ENCODE data around the gene MXRA7. TPM values are rescaled to one million over a fixed set of nuclear protein-coding genes. Genes with fewer than 3 reads are reported as not detected.

Gene MXRA7
- polyA plus RNA-seq, 4 donors = 93.8 to 121 (median 112) TPM

- no peak for DNase-seq (ENCODE audit: low read depth in 4 of 4, low spot score in 3 of 4)
Observed at GRCh38 chr17:76697702-76698465, 12.9 kb downstream of the MXRA7 start.

DNA sequence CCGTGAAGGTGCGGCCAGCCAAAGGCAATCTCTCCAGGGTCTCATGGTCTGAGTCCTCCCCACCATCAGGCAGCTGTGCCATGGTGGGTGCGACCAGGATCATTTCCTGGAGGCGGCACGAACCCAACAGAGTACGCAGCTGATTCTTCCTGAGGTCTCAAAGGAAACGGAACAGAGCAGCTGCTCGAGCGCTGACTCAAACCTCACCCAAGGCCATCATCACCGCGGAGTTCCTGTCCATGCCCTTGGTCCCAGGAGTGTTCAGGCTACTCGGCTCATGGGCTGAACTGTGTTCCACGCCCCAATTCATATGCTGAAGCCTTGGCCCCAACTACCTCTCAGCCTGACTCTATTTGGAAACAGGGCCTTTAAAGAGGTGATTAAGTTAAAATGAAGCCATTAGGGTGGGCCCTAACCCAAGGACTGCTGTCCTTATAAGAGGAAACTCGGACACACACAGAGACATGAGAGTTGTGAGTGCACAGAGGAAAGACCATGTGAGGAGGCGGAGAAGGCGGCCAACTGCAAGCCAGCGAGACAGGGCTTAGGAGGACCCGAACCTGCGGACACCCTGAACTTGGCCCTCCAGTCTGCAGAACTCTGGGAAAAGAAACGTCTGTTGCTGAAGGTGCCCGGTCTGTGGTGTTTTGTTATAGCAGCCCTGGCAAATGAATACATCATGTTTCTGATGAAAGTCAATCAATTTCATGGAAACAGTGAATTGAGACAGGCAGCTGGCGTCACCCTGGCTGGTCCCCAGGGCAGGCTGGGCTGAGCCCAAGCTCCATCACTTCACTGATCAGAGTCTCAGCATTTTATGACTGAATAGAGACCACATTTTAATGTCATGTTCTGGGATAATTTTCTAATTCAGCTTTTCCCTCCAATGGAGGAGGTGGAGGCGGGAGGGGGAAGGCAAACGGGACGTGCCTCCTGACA lies 13.7 kb downstream of the MXRA7 start:
- DNase-seq (ENCODE audit: low read depth in 4 of 4, low spot score in 3 of 4) = no peak

DNA sequence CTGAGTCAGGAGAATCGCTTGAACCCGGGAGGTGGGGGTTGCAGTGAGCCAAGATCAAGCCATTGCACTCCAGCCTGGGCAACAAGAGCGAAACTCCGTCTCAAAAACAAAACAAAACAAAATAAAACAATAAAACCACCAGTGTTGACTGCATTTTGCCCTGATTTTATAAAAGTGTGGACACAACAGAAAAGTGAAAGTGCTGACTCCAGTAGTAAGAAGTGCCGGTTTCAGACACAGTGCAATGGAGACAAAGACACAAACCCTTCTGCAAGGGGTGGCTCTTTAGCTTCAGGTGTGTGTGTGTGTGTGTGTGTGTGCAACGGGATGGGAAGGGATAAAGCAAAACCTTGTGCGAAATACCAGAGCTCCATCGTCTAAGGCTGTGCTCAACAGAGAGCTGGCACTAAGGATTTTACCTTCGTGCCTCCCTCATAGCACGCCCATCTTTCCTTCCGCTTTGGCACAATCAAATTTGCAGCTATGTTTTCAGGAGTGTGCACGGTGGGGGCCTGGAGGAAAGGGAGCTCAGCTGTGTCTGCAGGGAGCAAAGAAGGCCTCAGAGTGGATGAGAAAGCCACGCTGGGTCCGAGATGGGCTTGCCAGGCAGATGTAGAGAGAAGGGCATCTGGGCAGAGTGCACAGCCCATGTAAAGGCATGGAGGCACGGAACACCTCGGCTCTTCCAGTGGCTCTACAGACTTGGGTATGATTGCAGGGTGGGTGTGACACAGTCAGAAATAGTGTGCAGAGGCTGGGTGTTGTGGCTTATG lies 15.5 kb downstream of the MXRA7 start:
- DNase-seq (ENCODE audit: low read depth in 4 of 4, low spot score in 3 of 4) = no peak

DNA sequence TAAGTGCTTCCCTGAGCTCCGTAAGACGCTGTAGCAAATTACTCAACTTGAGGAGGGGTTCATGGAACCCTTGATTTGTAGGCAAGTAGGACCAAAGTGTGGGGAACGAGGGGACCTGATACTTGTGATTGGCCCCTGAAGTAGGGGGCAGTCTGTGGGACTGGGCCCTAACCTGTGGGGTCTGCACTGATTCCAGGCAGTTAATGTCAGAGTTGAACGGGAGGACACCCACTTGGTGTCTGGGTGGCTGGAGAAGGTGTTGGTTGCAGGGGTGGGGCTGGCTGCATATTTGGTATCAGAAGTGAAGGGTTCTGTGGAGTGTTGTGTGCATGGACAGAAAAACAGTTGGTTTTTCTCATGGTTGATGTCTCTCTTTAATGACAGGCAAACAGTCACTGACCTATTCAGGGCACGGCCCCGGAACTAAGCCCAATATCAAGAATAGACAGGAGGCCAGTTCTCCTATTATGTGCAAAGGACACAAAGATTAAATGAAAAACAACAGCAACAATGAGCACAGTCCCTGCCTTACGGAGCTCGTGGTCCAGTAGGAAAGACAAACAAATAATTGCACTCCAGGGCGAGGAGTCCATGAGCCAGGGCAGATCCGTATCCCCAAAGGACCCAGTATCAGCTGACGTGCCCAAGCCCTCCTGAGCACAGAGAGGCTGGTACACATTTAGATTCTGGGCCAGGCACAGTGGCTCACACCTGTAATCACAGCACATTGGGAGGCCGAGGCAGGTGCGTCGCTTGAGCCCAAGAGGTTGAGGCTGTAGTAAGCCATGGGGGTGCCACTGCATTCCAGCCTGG lies 19.2 kb downstream of the MXRA7 start:
- DNase-seq (ENCODE audit: low read depth in 4 of 4, low spot score in 3 of 4) = no peak

DNA sequence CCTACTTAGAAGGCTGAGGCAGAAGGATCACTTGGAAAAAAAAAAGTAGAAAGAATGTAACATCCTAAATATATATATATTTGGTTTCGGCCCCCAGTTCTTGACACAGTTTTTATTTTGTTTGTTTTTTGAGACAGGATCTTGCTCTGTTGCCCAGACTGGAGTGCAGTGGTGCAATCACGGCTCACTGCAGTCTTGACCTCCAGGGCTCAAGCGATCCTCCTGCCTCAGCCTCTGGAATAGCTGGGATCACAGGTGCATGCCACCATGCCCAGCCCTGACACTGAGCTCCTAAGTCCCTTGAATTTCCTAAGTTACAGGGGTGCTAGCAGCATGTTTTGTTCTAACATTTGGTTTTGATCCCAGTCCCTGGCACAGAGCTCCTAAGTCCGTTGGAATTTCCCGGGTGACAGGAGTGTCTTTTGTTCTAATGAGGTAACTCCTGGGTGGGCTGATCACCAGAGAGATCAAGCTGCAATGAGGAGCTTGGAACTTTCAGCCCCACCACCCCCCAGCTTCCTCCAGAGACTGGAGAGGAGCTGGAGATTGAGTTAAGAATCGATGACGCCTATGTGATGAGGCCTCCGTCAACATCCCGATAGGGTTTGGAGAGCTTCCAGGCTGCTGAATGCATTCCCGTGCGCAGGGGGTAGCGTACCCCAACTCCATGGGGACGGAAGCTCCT lies 20.0 kb downstream of the MXRA7 start:
- DNase-seq (ENCODE audit: low read depth in 4 of 4, low spot score in 3 of 4) = no peak

- no peak for DNase-seq (ENCODE audit: low read depth in 4 of 4, low spot score in 3 of 4)
Observed at GRCh38 chr17:76689859-76690258, 20.9 kb downstream of the MXRA7 start.

DNA sequence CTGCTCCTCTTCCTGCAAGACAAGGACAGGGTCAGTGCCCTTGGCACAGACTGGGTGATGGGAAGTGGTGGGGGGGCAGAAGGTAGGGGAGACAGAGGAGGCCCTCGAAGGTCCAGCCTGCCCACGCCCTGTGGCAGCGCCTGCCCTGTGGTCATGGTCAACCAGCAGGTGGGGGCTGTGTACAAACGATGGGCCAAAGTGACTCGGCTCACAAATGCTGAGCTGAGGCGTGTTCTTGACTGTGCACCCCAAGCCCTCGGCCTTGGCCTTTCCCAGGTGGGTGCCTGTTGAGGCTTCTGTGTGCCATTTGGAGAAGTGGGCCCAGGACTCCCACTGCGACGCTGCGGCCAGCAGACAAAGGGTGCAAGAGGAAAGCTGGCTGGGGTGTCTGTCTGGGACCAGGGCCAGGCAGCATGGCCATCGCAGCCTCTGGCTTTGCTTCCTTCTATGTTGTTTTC lies 22.6 kb downstream of the MXRA7 start:
- DNase-seq (ENCODE audit: low read depth in 4 of 4, low spot score in 3 of 4) = no peak

DNA sequence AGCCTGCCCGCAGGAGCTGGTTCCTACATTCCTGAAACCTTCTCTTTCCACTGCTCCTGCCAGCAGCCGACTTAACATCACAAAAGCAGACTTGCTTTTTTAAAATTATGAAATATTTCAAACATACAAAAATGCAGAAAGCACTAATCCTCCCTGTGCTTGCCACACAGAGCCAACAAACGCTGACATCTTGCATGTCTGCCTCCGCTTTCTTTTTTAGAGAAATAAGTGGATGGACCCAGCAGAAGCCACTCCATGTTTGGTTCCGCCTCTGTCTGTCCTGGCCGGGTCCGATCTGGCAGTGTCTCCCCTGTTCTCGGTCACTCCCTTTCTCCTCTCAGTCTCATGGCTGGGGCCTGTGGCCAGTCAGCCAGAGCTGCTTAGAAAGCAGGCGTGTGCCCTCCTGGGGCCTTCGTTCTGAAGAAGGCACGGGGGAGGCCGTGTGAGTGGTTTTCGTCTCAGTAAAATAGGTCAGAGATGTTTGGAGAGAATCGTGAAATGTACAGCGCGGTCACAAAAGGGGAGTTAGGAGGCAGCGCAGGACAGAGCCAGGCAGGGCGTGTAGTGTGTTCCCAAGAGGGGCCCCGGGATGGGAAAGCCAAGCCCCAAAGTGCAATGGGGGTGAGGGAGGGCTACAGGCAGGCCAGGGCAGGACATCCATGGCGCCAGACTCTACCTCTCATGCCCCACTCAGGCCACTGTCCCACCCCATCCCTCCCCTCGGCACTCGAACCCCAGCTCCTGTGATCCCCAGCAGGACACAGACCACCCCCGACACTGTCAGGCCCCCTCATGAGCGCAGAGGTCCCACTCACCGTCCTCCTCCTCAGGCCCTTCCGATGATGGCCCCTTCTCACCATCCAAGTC lies 23.2 kb downstream of the MXRA7 start:
- DNase-seq (ENCODE audit: low read depth in 4 of 4, low spot score in 3 of 4) = no peak

- DNase-seq (ENCODE audit: low read depth in 4 of 4, low spot score in 3 of 4) = peak in 1 of 4 donors; percentile 75
Observed at GRCh38 chr17:76686538-76687297, 24.0 kb downstream of the MXRA7 start.

DNA sequence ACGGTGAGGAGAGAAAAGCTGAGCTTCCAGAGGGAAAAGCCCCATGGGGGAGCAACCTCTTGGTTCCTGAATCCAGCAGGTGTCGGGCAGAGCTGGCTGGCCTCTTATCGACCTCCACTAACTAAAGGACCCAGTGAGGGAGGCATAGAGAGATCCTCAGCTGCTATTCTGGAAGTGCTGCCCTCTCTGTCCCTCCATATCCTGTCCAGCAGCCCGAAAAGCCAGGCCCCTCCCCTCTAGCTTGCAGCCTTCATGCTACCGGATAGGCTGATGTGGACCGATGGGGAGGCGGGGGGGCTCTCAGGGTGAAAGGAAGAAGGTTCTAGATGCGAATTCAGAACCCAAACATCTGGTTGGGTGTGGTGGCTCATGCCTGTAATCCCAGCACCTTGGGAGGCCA lies 24.9 kb downstream of the MXRA7 start:
- no peak for DNase-seq (ENCODE audit: low read depth in 4 of 4, low spot score in 3 of 4)

GRCh38 chr17:76685366-76685765 lies 25.4 kb downstream of the MXRA7 start:
- no peak for DNase-seq (ENCODE audit: low read depth in 4 of 4, low spot score in 3 of 4)

- no peak for DNase-seq (ENCODE audit: low read depth in 4 of 4, low spot score in 3 of 4)
Observed at GRCh38 chr17:76684756-76685155, 26.0 kb downstream of the MXRA7 start.

DNA sequence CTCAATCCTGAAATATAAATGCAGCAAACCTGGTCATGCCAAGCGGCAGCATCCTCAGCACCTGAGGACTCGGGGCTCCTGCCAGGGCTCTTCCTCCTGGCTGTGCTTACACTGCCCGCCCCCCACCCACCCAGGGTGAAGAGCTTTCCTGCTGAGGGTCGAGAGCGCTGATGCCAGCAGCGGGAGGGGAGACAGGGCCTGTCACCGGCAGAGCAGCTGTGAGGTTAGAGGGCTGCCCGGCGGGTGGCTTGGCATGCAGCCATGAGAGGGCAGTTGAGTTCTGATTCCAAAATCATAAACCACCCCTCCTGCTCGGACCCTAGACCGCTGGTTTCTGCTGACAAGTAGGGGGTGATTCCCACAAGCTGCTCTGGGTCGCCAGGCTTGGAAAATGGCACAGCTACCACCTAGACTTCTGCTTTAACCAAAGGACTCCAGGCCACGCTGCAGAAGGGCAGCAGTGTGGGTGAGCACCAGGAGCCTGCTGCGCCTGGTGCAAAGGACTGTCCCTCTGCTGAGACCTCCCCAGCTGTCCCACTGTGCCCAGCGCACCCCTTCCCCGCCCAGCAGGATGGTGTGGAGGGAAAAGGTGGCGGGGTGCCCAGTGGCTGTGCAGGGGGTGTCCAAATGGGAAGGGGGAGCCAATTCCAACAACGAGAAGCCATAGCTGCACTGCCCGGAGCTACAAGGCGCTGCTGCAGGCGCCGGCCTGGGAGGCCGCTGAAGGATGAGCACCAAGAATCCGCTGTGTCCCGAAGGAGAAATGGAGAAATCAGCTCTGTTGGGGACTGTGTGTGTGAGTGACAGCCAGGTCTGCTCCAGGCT lies 26.6 kb downstream of the MXRA7 start:
- no peak for DNase-seq (ENCODE audit: low read depth in 4 of 4, low spot score in 3 of 4)

DNA sequence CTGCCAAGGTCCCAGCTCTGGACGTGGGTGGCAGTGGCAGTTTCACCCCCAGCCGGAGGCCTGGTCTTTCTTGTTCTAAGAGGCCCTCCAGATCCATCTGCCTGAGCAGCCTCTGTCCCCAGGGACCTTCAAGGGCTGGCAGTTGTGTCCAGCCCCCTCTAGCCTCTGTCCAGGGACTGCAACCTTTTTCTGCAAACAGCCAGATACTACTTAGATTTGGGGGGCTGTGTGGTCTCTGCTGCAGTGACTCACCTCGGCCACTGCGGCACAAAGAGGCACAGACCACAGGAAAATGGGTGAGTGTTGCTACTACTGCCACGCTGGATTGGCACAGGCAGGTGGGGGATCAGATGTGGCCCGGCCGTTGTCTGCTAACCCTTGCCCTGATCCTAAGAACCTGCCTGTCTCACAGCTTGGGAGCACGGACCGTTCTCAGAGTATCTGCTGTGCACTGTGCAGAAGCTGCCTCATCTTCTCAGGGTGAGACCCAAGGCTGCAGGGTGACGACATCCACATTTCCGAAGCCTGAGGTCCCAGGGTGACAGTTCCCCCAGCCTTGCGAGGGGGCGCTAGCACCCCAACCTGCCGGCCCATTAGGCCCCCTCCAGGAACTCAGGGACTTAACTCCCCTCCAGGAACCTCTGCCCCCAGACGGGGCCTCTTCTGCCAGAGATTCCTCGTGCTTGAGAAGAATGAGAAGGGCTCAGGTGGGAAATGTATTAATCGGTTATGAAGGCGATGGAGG lies 27.6 kb downstream of the MXRA7 start:
- DNase-seq (ENCODE audit: low read depth in 4 of 4, low spot score in 3 of 4) = no peak

- no peak for DNase-seq (ENCODE audit: low read depth in 4 of 4, low spot score in 3 of 4)
Observed at GRCh38 chr17:76682296-76682695, 28.5 kb downstream of the MXRA7 start.

Measured in left renal pelvis (tissue), 4 donors.